Trophoblast cell (in vitro differentiated cells and primary cell): ENCODE results near the gene MBOAT1.
"Not testable (repeated sequence)": the region's sequence is repeated elsewhere in the genome, so short reads cannot be mapped to it uniquely, and the experiment has no call there.

Experiments used
- DNase-seq, 2 donors: peaks; one replicate each; pipeline ENCODE4 v3.0.0-alpha.2; 2016
- H2AFZ ChIP-seq: 2 replicates; pipeline ENCODE4 v1.6.1; 2013; ENCODE audit warnings: low read length, moderate library complexity, mild to moderate bottlenecking; ENCODE audit not compliant: insufficient read depth, poor library complexity
- H2AK5ac ChIP-seq: 2 replicates; pipeline ENCODE4 v1.6.1; 2013; ENCODE audit warnings: mild to moderate bottlenecking, low read length
- H2BK120ac ChIP-seq: 2 replicates; pipeline ENCODE4 v1.6.1; 2013; ENCODE audit warnings: low read length, mild to moderate bottlenecking, moderate library complexity; ENCODE audit not compliant: insufficient read depth, poor library complexity
- H2BK12ac ChIP-seq: 2 replicates; pipeline ENCODE4 v1.6.1; 2013; ENCODE audit warnings: mild to moderate bottlenecking, low read length, moderate library complexity
- H2BK5ac ChIP-seq: 2 replicates; pipeline ENCODE4 v1.6.1; 2013; ENCODE audit warnings: low read length, low read depth, moderate library complexity, mild to moderate bottlenecking; ENCODE audit not compliant: poor library complexity
- H3K14ac ChIP-seq: 2 replicates; pipeline ENCODE4 v1.6.1; 2013; ENCODE audit warnings: mild to moderate bottlenecking, low read length
- H3K18ac ChIP-seq: 2 replicates; pipeline ENCODE4 v1.6.1; 2013; ENCODE audit warnings: mild to moderate bottlenecking, low read length
- H3K23ac ChIP-seq: 2 replicates; pipeline ENCODE4 v1.6.1; 2013; ENCODE audit warnings: low read length
- H3K27ac ChIP-seq: 2 replicates; pipeline ENCODE4 v1.5.1; 2013; ENCODE audit warnings: low read depth, mild to moderate bottlenecking, inconsistent platforms, low read length, moderate library complexity
- H3K27me3 ChIP-seq: 2 replicates; pipeline ENCODE4 v1.6.1; 2013; ENCODE audit warnings: inconsistent platforms, mild to moderate bottlenecking, low read length, moderate library complexity; ENCODE audit not compliant: insufficient read depth
- H3K36me3 ChIP-seq, 2 experiments: 1 replicate in 1 of 2; 2 replicates in 1 of 2; pipeline ENCODE4 v1.6.1; 2013; ENCODE audit warnings: low read length in 2 of 2, mild to moderate bottlenecking in 2 of 2, moderate library complexity in 1 of 2; ENCODE audit not compliant: insufficient read depth in 2 of 2, control insufficient read depth in 1 of 2
- H3K4ac ChIP-seq: 2 replicates; pipeline ENCODE4 v1.6.1; 2013; ENCODE audit warnings: low read depth, mild to moderate bottlenecking, low read length, moderate library complexity
- H3K4me1 ChIP-seq, 2 experiments: 1 replicate in 1 of 2; 2 replicates in 1 of 2; pipeline ENCODE4 v1.6.1; 2013; ENCODE audit warnings: low read length in 2 of 2, mild to moderate bottlenecking in 2 of 2, moderate library complexity in 1 of 2; ENCODE audit not compliant: insufficient read depth in 2 of 2, control insufficient read depth in 1 of 2
- H3K4me2 ChIP-seq: 2 replicates; pipeline ENCODE4 v1.6.1; 2013; ENCODE audit warnings: inconsistent platforms, mild to moderate bottlenecking, low read length, moderate library complexity
- H3K4me3 ChIP-seq: 2 replicates; pipeline ENCODE4 v1.5.1; 2013; ENCODE audit warnings: mild to moderate bottlenecking, low read depth, low read length, inconsistent platforms
- H3K79me1 ChIP-seq: one replicate; pipeline ENCODE4 v1.6.1; 2013; ENCODE audit warnings: low read length
- H3K79me2 ChIP-seq: 2 replicates; pipeline ENCODE4 v1.6.1; 2013; ENCODE audit warnings: low read length, mild to moderate bottlenecking; ENCODE audit not compliant: control insufficient read depth, insufficient read depth, poor library complexity
- H3K9ac ChIP-seq: 2 replicates; pipeline ENCODE4 v1.6.1; 2013; ENCODE audit warnings: mild to moderate bottlenecking, low read length
- H3K9me3 ChIP-seq: 2 replicates; pipeline ENCODE4 v1.6.1; 2013; ENCODE audit warnings: low read depth, mild to moderate bottlenecking, control low read depth, inconsistent platforms, low read length; ENCODE audit not compliant: insufficient read depth
- H4K12ac ChIP-seq: 2 replicates; pipeline ENCODE4 v1.6.1; 2013; ENCODE audit warnings: low read depth, mild to moderate bottlenecking, low read length, moderate library complexity
- H4K8ac ChIP-seq: 2 replicates; pipeline ENCODE4 v1.6.1; 2013; ENCODE audit warnings: low read depth, mild to moderate bottlenecking, low read length, moderate library complexity
- H4K91ac ChIP-seq: one replicate; pipeline ENCODE4 v1.6.1; 2013; ENCODE audit warnings: low read depth, mild to moderate bottlenecking, low read length, moderate library complexity
- WGBS: extraction: QIAGEN DNeasy Blood & Tissue Kit; methylation state at CpG from one replicate; pipeline ENCODE4 v1.1.7; 2013; ENCODE audit warnings: missing lambda C conversion rate; ENCODE audit not compliant: insufficient read length, insufficient coverage; ENCODE audit errors: extremely low coverage; 5-methylcytosine and 5-hydroxymethylcytosine counted together

The MBOAT1 gene

GRCh38 chr6:20180935-20181334 is 31.3 kb downstream of the MBOAT1 start:
- Histone ChIP-seq H3K18ac (no peak overlapping the region), H3K23ac (no peak overlapping the region), H4K8ac (no peak overlapping the region), H3K14ac (no peak overlapping the region), H4K12ac (no peak overlapping the region), H3K4ac (no peak overlapping the region), H3K4me3 (no peak overlapping the region), H2BK5ac (no peak overlapping the region), H2BK12ac (no peak overlapping the region), H3K4me2 (no peak overlapping the region), H3K9ac (no peak overlapping the region), H3K27ac (no peak overlapping the region), H2AFZ (no peak overlapping the region), H3K36me3 (no peaks in the 10 kb centered on the region), H4K91ac (no peak overlapping the region), H3K79me2 (no peaks in the 10 kb centered on the region), H3K9me3 (peaks cover 4% of the 10 kb centered on the region), H3K4me1 (no peaks in the 10 kb centered on the region), H3K79me1 (no peaks in the 10 kb centered on the region), H3K27me3 (no peaks in the 10 kb centered on the region), H2AK5ac (no peak overlapping the region), H2BK120ac (no peak overlapping the region)
- DNase-seq = no peak
- WGBS = no CpG with 5 or more reads among the region's 3 CpGs

DNA sequence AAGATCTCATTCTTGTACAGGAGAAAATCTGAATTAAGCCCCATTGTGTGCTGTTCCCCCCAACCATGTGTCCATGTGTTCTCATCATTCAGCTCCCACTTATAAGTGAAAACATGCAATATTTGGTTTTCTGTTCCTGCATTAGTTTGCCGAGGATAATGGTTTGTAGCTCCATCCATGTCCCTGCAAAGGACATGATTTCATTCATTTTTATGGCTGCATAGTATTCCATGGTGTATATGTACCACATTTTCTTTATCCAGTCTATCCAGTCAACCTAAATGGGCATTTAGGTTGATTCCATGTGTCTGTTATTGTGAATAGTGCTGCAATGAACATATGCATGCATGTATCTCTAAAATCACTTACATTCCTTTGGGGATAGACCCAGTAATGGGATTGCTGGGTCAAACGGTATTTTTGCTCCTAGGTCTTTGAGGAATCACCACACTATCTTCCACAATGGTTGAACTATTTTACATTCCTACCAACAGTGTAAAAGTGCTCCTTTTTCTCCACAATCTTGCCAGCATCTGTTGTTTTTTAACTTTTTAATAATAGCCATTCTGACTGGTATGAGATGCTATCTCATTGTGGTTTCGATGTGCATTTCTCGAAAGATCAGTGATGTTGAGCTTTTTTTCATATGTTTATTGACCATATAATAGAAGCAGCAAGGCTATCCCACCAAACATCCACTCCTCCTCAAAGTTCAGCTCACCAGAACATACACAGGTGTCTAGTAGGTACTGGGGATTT is 32.8 kb downstream of the MBOAT1 start:
- not testable (repeated sequence) for H3K4me3 ChIP-seq, H3K23ac ChIP-seq, H3K27me3 ChIP-seq, H3K18ac ChIP-seq, H3K79me1 ChIP-seq, H3K4me2 ChIP-seq, H2AK5ac ChIP-seq, H3K14ac ChIP-seq, DNase-seq, H3K9ac ChIP-seq, H3K4ac ChIP-seq, H2BK12ac ChIP-seq, H3K4me1 ChIP-seq, H3K79me2 ChIP-seq, H2BK5ac ChIP-seq, H4K91ac ChIP-seq, H3K27ac ChIP-seq, H4K12ac ChIP-seq, H3K9me3 ChIP-seq, H2AFZ ChIP-seq, H2BK120ac ChIP-seq, H3K36me3 ChIP-seq, H4K8ac ChIP-seq
- no CpG with 5 or more reads among the region's 4 CpGs for WGBS

- Histone ChIP-seq H3K23ac (no peak overlapping the region), H2AFZ (no peak overlapping the region), H3K79me1 (no peaks in the 10 kb centered on the region), H3K79me2 (no peaks in the 10 kb centered on the region), H2BK120ac (no peak overlapping the region), H3K9ac (no peak overlapping the region), H3K9me3 (no peaks in the 10 kb centered on the region), H3K27me3 (no peaks in the 10 kb centered on the region), H3K4me2 (no peak overlapping the region), H4K8ac (no peak overlapping the region), H3K36me3 (no peaks in the 10 kb centered on the region), H3K18ac (no peak overlapping the region), H4K12ac (no peak overlapping the region), H3K27ac (no peak overlapping the region), H3K4ac (no peak overlapping the region), H3K4me3 (no peak overlapping the region), H3K4me1 (no peaks in the 10 kb centered on the region), H2BK12ac (no peak overlapping the region), H2BK5ac (no peak overlapping the region), H3K14ac (no peak overlapping the region), H4K91ac (no peak overlapping the region), H2AK5ac (no peak overlapping the region)
- WGBS = no CpG with 5 or more reads among the region's 2 CpGs
- no peak for DNase-seq
Measured at GRCh38 chr6:20178327-20178726, 33.9 kb downstream of the MBOAT1 start.

DNA sequence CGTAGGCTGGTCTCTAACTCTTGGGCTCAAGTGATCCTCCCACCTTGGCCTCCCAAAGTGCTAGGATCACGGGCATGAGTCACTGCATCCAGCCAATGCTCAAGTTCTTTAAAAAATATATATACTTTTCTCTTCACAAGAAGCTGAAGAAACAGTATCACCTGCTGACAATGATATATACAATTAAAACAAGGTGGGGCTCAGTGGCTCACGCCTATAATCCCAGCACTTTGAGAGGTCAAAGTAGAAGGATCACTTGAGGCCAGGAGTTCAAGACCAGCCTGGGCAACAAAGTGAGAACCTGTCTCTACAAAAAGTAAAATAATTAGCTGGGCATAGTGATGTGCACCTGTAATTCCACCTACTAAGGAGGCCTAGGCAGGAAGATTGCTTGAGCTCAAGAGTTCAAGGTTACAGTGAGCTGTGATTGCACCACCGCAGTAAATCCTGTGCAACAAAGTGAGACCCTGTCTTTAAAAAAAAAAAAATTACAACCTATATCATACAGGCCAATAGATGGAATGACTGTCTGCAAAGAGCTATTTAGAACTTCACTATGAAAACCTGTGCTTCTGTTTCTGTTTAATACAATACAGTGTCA is 36.4 kb downstream of the MBOAT1 start:
- H3K27me3 ChIP-seq = no peaks in the 10 kb centered on the region
- H3K79me2 ChIP-seq = no peaks in the 10 kb centered on the region
- DNase-seq = no peak
- H3K18ac ChIP-seq = no peak overlapping the region
- no peaks in the 10 kb centered on the region for H3K9me3 ChIP-seq
- no peak overlapping the region for H4K91ac ChIP-seq
- H2AK5ac ChIP-seq = no peak overlapping the region
- no peak overlapping the region for H2BK12ac ChIP-seq
- no peak overlapping the region for H2BK5ac ChIP-seq
- H3K27ac ChIP-seq = no peak overlapping the region
- H3K14ac ChIP-seq = no peak overlapping the region
- H3K4ac ChIP-seq = no peak overlapping the region
- no peak overlapping the region for H3K23ac ChIP-seq
- no peak overlapping the region for H2BK120ac ChIP-seq
- no peaks in the 10 kb centered on the region for H3K36me3 ChIP-seq
- no peak overlapping the region for H4K12ac ChIP-seq
- no peak overlapping the region for H3K4me3 ChIP-seq
- no peak overlapping the region for H3K9ac ChIP-seq
- H4K8ac ChIP-seq = no peak overlapping the region
- H3K79me1 ChIP-seq = no peaks in the 10 kb centered on the region
- no peak overlapping the region for H3K4me2 ChIP-seq
- H2AFZ ChIP-seq = no peak overlapping the region
- H3K4me1 ChIP-seq = no peaks in the 10 kb centered on the region
- WGBS = no CpG with 5 or more reads among the region's 4 CpGs
